ENCODE results near the gene KCTD10. TPM values are rescaled to one million over a fixed set of nuclear protein-coding genes. Genes with fewer than 3 reads are reported as not detected.
A peak's percentile ranks its signal among the peaks of the same experiment; 100 is the strongest.

KCTD10 gene
- total and polyA plus RNA-seq, 2 of the 13 experiments (the other 11 are each of a cell fraction or from before 2014, with no cell fraction given) = 6.9 to 25.4 TPM

DNA sequence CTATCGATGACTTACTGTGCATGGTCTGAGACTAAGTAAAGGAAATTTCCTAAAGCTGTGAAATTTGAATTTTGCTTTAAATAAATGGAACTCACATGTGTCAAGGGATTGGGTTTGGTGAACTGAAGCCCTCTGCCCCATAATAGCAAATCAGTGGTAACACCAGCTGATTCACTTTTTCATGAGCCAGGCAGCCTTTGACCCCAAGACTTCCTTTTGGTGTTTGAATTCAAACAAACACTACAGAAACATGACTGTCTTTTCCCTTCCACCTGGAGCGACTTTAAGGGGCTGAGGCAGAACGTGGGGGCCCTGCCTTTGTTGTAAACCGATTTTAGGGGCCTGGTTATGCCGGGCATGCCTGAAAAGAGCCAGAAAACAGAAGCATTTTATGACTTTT is 28.8 kb downstream of the KCTD10 start:
- intact Hi-C loops (cut with micrococcal nuclease; ENCODE audit: unreplicated experiment) (no loop called here), in situ Hi-C loops (cut with HindIII; ENCODE audit: extremely low pct_ligation_motif_present, low pct_unique_long_range_greater_than_20kb) (no loop called here)
- FAIRE-seq (no peak), DNase-seq (ENCODE audit: low spot score) (no peak), ATAC-seq (no peak)
- CTCF ChIA-PET (ENCODE audit: low intra/inter-chr PET ratio, low total read pairs) = no interaction called here
- Histone ChIP-seq H3K4me3 (replicated peaks in 1 of 3; ENCODE audit: insufficient read depth in 1 of 3, low read depth in 2 of 3, low read length in 3 of 3) (no peak overlapping the region), H3K27me3 (ENCODE audit: control insufficient read depth in 1 of 2, insufficient read depth in 2 of 2, low read length in 2 of 2) (no peaks in the 10 kb centered on the region), H3K27ac (ENCODE audit: extremely low read length, insufficient read depth, low read length) (no peak overlapping the region), H2AFZ (ENCODE audit: low read length) (no peak overlapping the region), H3K36me3 (replicated peaks in 1 of 2; ENCODE audit: control insufficient read depth in 1 of 2, insufficient read depth in 2 of 2, low read length in 2 of 2) (peaks cover 11 to 38% of the 10 kb centered on the region in 2 experiments), H3K4me2 (ENCODE audit: low read depth, low read length) (no peak overlapping the region), H4K20me1 (ENCODE audit: insufficient read depth, low read length) (no peaks in the 10 kb centered on the region), H3K9me3 (ENCODE audit: low read length) (no peaks in the 10 kb centered on the region), H3K9ac (ENCODE audit: insufficient read depth, low read depth, low read length) (no peak overlapping the region), H3K4me1 (ENCODE audit: insufficient read depth, low read length) (peaks cover 32% of the 10 kb centered on the region), H3K79me2 (ENCODE audit: insufficient read depth, low read length) (no peaks in the 10 kb centered on the region)
- POLR2A ChIA-PET = interaction anchor here (1.3 kb wide), 1 partner anchor 14 kb away, joined by 4 read pairs; no protein-coding TSS in a partner anchor
- WGBS (ENCODE audit: low lambda C conversion rate) = 58% methylated on average over 5 of the region's 5 CpGs
- BruUV-seq (replicated peaks) = no TSS peak
- TF ChIP-seq, protein P1, sequence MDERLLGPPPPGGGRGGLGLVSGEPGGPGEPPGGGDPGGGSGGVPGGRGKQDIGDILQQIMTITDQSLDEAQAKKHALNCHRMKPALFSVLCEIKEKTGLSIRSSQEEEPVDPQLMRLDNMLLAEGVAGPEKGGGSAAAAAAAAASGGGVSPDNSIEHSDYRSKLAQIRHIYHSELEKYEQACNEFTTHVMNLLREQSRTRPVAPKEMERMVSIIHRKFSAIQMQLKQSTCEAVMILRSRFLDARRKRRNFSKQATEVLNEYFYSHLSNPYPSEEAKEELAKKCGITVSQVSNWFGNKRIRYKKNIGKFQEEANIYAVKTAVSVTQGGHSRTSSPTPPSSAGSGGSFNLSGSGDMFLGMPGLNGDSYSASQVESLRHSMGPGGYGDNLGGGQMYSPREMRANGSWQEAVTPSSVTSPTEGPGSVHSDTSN (CRISPR knock-in tag; IDR thresholded peaks at IDR 0.05) = no peak
- 0 out of 2 replicates have a peak, but pooled peaks have one; percentile 4 for TF ChIP-seq HNF4A (CRISPR knock-in tag; IDR thresholded peaks at IDR 0.05)
- TF ChIP-seq, protein P2, sequence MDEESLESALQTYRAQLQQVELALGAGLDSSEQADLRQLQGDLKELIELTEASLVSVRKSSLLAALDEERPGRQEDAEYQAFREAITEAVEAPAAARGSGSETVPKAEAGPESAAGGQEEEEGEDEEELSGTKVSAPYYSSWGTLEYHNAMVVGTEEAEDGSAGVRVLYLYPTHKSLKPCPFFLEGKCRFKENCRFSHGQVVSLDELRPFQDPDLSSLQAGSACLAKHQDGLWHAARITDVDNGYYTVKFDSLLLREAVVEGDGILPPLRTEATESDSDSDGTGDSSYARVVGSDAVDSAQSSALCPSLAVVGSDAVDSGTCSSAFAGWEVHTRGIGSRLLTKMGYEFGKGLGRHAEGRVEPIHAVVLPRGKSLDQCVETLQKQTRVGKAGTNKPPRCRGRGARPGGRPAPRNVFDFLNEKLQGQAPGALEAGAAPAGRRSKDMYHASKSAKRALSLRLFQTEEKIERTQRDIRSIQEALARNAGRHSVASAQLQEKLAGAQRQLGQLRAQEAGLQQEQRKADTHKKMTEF (CRISPR knock-in tag; IDR thresholded peaks at IDR 0.05) = no peak
- no peak for TF ChIP-seq ZNF577 (CRISPR knock-in tag; IDR thresholded peaks at IDR 0.05; ENCODE audit: borderline replicate concordance, low read depth)
- no peak for TF ChIP-seq ZNF644 (CRISPR knock-in tag; IDR thresholded peaks at IDR 0.05; ENCODE audit: low read depth)
- no peak for TF ChIP-seq ZNF331 (CRISPR knock-in tag; IDR thresholded peaks at IDR 0.05)
- peak; percentile 74; the same call in 1 of the 2 replicates for TF ChIP-seq TFAP4 (IDR thresholded peaks at IDR 0.05; ENCODE audit: borderline replicate concordance, low read depth)
- no peak for TF ChIP-seq SIN3A (IDR thresholded peaks at IDR 0.05; ENCODE audit: borderline replicate concordance, low read depth, low read length)
- no peak for TF ChIP-seq ZNF280D (CRISPR knock-in tag; IDR thresholded peaks at IDR 0.05)
- TF ChIP-seq DPF2 (CRISPR knock-in tag; IDR thresholded peaks at IDR 0.05; ENCODE audit: borderline replicate concordance, low read depth) = no peak
- no peak for TF ChIP-seq CHD2 (IDR thresholded peaks at IDR 0.05; ENCODE audit: low read depth, low read length)
- no peak for TF ChIP-seq RFX5 (IDR thresholded peaks at IDR 0.05; ENCODE audit: low read depth, low read length)
- TF ChIP-seq, protein P3, sequence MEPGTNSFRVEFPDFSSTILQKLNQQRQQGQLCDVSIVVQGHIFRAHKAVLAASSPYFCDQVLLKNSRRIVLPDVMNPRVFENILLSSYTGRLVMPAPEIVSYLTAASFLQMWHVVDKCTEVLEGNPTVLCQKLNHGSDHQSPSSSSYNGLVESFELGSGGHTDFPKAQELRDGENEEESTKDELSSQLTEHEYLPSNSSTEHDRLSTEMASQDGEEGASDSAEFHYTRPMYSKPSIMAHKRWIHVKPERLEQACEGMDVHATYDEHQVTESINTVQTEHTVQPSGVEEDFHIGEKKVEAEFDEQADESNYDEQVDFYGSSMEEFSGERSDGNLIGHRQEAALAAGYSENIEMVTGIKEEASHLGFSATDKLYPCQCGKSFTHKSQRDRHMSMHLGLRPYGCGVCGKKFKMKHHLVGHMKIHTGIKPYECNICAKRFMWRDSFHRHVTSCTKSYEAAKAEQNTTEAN (CRISPR knock-in tag; conservative IDR thresholded peaks at IDR 0.05) = no peak
- TF ChIP-seq WIZ (CRISPR knock-in tag; IDR thresholded peaks at IDR 0.05) = no peak

Measured in HepG2 (cell line).